Lung (tissue), 12 donors: Measurements from ENCODE around the gene PLIN1. TPM values are rescaled to one million over a fixed set of nuclear protein-coding genes. Genes with fewer than 3 reads are reported as not detected.

Experiments
- ATAC-seq: fragments of 200-7000 bp; cut with Tn5 transposase; one replicate; pipeline ENCODE4 v1.9.1; 2020; ENCODE audit warnings: moderate number of reproducible peaks; ENCODE audit not compliant: insufficient read depth, low FRiP score
- DNase-seq, 3 donors: peaks; one replicate each; pipeline ENCODE4 v3.0.0-alpha.2; 2013 to 2017
- H3K27ac ChIP-seq, 2 donors: one replicate each; pipeline ENCODE4 v1.5.1; 2013; ENCODE audit warnings: mild to moderate bottlenecking in 2 of 2, moderate library complexity in 2 of 2, control low read depth in 1 of 2, inconsistent platforms in 1 of 2, low read depth in 1 of 2, low read length in 1 of 2
- H3K27me3 ChIP-seq, 3 donors: one replicate each; pipeline ENCODE4 v1.5.1; 2013; ENCODE audit warnings: low read length in 2 of 3; ENCODE audit not compliant: control insufficient read depth in 3 of 3, insufficient read depth in 3 of 3
- H3K36me3 ChIP-seq, 4 donors: one replicate each; pipeline ENCODE4 v1.5.1; 2013; ENCODE audit warnings: low read length in 4 of 4, mild to moderate bottlenecking in 1 of 4, moderate library complexity in 1 of 4; ENCODE audit not compliant: control insufficient read depth in 4 of 4, insufficient read depth in 4 of 4
- H3K4me1 ChIP-seq, 5 donors: one replicate each; pipeline ENCODE4 v1.5.1; 2013; ENCODE audit warnings: low read length in 5 of 5, mild to moderate bottlenecking in 2 of 5, moderate library complexity in 1 of 5; ENCODE audit not compliant: control insufficient read depth in 5 of 5, insufficient read depth in 5 of 5
- H3K4me3 ChIP-seq: one replicate; pipeline ENCODE4 v1.5.1; 2013; ENCODE audit warnings: mild to moderate bottlenecking, control low read depth, moderate library complexity
- H3K9ac ChIP-seq, 2 donors: one replicate each; pipeline ENCODE4 v1.5.1; 2013; ENCODE audit warnings: low read length in 2 of 2, control low read depth in 1 of 2; ENCODE audit not compliant: insufficient read depth in 1 of 2
- H3K9me3 ChIP-seq, 4 donors: one replicate each; pipeline ENCODE4 v1.5.1; 2013; ENCODE audit warnings: low read length in 3 of 4, mild to moderate bottlenecking in 1 of 4, moderate library complexity in 1 of 4; ENCODE audit not compliant: control insufficient read depth in 4 of 4, insufficient read depth in 3 of 4
- CTCF ChIP-seq: IDR thresholded peaks from 2 replicates; pipeline ENCODE4 v1.5.1; 2012; ENCODE audit warnings: mild to moderate bottlenecking; ENCODE audit errors: control extremely low read depth, extremely low read depth
- WGBS, 2 donors: extraction: QIAGEN DNeasy Blood & Tissue Kit; methylation state at CpG; one replicate each; pipeline ENCODE4 v1.1.7; 2013; 5-methylcytosine and 5-hydroxymethylcytosine counted together
- polyA plus RNA-seq, 2 donors: library from polyadenylated mRNA; stranded (reverse); fragments of 200-250 nt; gene quantifications; one replicate each; pipeline ENCODE4 v1.2.1, GENCODE V29; 2013
- total RNA-seq, 2 donors: library from RNA; depleted of rRNA in 1 of 2; stranded (reverse); fragments of >200 nt in 1 of 2; gene quantifications; one replicate each; pipeline ENCODE4 v1.2.1, GENCODE V29; 2014 to 2021
- donor health status: control.
- donor health status: control.
- donor health status: Bipolar disorder and iron deficiency.
- donor health status: healthy.
- donor health status: DM: yes; HTN: yes; CAD: no.

Gene PLIN1
- total and polyA plus RNA-seq, 4 donors, result 0.21 to 0.55 (median 0.45) TPM

GRCh38 chr15:89641053-89641452 lies 38.1 kb downstream of the PLIN1 start:
- whole genome bisulfite sequencing, 2 donors, result 76 to 80% methylated on average over 5 of the region's 5 CpGs
- no peak for TF ChIP-seq CTCF
- no peaks in the 10 kb centered on the region for H3K27me3 ChIP-seq
- no peaks in the 10 kb centered on the region for H3K4me1 ChIP-seq
- no peak overlapping the region for H3K27ac ChIP-seq
- H3K9me3 ChIP-seq, result no peaks in the 10 kb centered on the region
- H3K9ac ChIP-seq, result no peak overlapping the region
- H3K36me3 ChIP-seq, result peaks cover 0 to 14% (median 6%) of the 10 kb centered on the region in 4 donors
- ATAC-seq (no peak), DNase-seq (no peak)
- no peak overlapping the region for H3K4me3 ChIP-seq

- peaks cover 0 to 10% (median 5%) of the 10 kb centered on the region in 4 donors for H3K36me3 ChIP-seq
- no peak for DNase-seq
- ATAC-seq, result no peak
These were observed 38.9 kb downstream of the PLIN1 start for GRCh38 chr15:89640245-89640644.

DNA sequence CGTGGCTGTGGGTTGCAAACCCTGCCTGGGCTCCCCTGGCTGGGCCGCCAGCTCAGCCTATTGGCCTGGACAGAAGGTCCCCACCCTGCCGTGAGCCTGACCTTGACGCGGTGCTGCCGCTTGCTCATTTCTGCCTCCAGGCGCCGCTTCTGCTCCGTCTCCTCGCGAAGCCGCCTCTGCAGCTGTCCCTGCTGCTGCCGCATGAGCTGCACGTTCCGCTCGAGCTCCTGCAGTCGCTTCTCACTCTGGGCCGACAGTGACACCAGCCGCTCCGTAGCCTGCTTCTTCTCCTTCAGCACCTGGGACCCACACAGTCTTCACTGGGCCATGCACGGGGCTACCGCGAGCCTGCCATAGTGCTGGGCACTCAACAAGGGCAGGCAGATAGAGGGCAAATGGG lies 45.6 kb downstream of the PLIN1 start:
- Histone ChIP-seq H3K9ac (no peak overlapping the region), H3K27me3 (no peaks in the 10 kb centered on the region), H3K4me1 (no peaks in the 10 kb centered on the region), H3K4me3 (no peak overlapping the region), H3K9me3 (no peaks in the 10 kb centered on the region), H3K36me3 (peaks cover 0 to 44% (median 9%) of the 10 kb centered on the region in 4 donors), H3K27ac (no peak overlapping the region)
- no peak for TF ChIP-seq CTCF
- 95 to 96% methylated on average over 23 of the region's 23 CpGs for WGBS, 2 donors
- no peak for DNase-seq
- no peak for ATAC-seq

More at GRCh38 chr15:89640245-89640644, 38.9 kb downstream of the PLIN1 start:
- H3K4me1 ChIP-seq, result no peaks in the 10 kb centered on the region
- no peak overlapping the region for H3K9ac ChIP-seq
- 96% methylated on average over 5 of the region's 5 CpGs for WGBS, 2 donors
- no peaks in the 10 kb centered on the region for H3K9me3 ChIP-seq
- no peaks in the 10 kb centered on the region for H3K27me3 ChIP-seq
- no peak overlapping the region for H3K27ac ChIP-seq
- no peak overlapping the region for H3K4me3 ChIP-seq
- TF ChIP-seq CTCF, result no peak
